GM21619 (cell line): ENCODE measurements around the gene CORO2B.
"Not testable (repeated sequence)": the region's sequence is repeated elsewhere in the genome, so short reads cannot be mapped to it uniquely, and the experiment has no call there.

Source experiments
- ATAC-seq: cut with Tn5 transposase; IDR thresholded peaks from one replicate; pipeline ENCODE4 v1.9.1; 2021; ENCODE audit not compliant: unreplicated experiment

CORO2B gene

DNA sequence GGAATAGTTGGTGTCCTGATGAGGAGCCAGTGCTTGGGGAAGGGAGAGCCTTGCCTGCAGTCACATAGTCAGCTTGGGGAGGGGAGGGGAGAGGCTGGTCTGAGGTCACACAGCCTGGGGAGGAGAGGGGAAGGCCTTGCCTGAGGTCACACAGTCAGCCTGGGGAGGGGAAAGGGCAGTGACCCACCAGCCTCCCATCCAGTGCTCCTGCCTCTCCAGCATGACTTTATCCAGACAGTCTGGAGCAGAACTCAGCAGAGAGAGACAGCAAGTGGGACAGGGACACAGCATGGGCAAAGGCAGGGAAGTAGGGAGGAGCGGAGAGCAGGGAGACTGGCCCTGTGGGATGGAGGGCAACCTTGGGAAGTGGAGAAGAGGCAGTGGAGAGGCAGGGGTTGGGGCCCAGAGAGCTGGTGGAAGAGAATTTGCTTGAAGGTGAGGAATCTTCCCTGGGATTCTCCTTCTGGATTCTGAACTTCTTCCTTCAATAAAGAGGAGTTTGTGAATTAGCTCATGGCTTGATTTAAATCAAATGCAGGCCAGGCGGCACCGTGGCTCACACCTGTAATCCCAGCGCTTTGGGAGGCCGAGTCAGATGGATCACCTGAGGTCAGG, 64.5 kb downstream of the CORO2B start:
- ATAC-seq: no peak

GRCh38 chr15:68644083-68644904, 65.5 kb downstream of the CORO2B start:
- no peak for ATAC-seq

GRCh38 chr15:68644996-68645395, 66.2 kb downstream of the CORO2B start:
- ATAC-seq: no peak

- no peak for ATAC-seq
These were observed 67.4 kb downstream of the CORO2B start for GRCh38 chr15:68646156-68646555.

GRCh38 chr15:68646696-68647095, 67.9 kb downstream of the CORO2B start:
- ATAC-seq: no peak

- ATAC-seq: not testable (repeated sequence)
These were observed 68.6 kb downstream of the CORO2B start for GRCh38 chr15:68647361-68647760.

DNA sequence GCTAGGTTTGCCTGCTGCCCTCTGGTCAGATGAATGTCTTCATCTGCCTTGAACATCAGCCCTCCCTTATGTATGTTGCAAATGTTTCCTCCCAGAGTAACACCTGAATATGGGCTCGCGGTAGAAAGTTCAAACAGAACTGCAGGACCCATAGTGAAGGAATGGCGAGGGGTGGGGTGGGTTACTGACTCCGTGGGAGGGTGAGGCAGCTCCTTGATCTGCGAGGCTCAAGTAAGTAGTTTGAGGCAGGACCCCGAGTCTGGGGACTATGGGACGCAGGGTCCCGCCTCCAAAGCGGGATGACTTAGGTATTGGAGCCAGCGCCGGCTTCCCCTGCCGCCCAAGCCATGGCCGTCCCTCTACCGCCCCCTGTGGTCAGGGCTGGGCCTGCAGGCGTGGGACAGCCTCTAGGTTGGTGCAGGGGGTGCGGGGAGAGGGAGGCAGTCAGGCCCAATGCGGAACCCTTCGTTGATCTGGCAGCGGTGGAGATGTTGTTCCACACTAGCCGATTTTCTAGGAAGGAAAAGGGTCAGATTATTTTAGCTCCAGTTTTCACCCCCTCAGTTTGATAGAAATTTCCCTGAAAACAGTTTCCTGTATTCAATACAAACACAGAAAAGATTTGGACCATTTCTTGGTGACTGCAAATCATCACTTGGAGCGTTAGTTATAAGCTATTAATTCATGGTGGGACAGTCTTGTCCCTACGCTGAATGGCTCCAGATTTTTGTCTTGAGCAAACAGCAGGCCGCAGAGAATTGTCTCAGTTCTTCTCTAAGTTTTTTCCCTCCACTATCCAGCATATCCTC, 72.3 kb downstream of the CORO2B start:
- no peak for ATAC-seq

DNA sequence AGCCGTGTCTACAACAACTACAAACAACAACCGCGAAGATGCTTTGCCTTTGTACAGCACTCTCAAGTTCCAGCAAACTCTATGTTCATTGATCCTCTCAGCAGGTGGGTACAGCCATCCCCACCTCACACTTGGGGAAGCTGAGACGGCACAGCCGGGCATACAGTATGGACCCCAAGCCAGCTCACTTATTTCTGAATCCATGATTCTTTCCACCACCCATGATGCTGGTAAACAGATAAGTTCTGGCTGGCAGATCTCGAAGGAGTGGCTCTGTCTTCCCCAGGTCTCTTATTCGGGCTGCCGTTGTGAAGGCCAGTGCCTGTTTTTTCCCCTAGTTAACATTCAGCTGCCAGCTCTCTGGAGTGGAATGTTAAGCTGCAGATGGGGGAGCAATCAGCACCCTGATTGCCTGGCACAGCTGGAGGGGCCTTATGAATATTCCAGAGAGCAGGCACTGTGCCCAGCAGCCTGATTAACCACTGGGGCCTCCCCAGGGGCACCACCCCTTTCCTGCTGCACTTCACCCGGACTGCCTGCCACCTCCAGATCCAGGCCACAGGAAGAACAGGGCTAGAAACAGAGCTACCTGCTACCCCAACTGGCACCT, 73.2 kb downstream of the CORO2B start:
- ATAC-seq: no peak

GRCh38 chr15:68653031-68653635, 74.3 kb downstream of the CORO2B start:
- no peak for ATAC-seq

- no peak for ATAC-seq
These were observed 75.0 kb downstream of the CORO2B start for GRCh38 chr15:68653801-68654200.

DNA sequence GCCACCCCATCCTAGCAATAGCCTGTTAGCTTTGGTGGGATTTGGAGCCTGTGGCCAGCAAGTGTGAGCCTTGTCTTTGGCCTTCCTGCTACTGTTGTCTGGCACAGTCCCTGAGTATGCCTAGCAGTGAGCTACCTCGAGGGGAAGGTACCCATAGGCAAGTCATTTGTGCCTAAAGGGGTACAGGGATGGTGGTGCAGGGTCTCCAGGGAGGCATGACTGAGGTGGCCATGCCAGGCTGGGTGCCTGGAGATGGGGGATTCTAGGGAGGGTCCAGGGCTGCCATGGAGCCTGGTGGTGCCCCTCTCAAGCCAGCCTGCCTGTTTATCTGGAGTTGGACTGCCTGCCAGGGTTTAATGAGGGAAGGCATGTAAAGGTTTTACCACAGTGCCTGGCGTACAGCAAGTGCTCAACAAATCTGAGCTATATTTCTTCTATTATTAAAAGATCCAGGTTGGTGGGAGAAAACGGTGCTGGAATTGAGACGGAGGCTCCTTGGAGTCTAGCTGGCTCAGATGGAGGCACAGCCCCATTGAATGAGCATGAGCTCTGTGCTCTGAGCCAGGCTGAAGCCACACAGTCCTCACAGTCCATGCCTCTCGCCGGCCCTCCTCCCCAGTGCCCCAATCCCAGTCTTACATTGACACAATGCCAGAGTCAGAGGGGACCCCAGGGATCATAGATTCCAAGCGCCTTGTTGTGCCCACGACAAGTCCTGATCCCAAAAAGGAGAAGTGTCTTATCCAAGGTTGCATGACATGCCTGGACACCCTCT, 76.2 kb downstream of the CORO2B start:
- ATAC-seq: no peak

- no peak for ATAC-seq
These were observed 77.1 kb downstream of the CORO2B start for GRCh38 chr15:68655686-68656437.

- ATAC-seq: no peak
These were observed 77.6 kb downstream of the CORO2B start for GRCh38 chr15:68656438-68656739.

DNA sequence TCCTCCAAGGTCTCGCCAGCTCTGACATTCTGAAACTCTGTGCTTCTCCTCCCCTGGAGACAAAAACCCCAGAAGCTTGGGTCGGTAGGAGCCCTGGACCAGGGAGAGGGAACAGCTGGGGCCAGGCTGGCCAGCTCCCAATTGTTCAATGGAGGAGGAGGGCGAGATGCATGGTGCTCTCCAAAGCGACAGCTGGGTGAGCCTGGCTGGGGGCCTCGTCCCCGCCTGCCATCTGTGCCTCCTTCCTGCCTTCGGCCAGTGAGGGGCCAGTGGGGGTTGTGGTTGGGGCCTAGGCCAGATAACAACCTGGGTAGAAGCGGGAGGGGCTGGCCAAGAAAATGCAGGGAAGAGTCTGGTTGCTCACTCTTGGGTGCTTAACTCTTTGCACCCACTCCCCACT, 79.4 kb downstream of the CORO2B start:
- no peak for ATAC-seq

GRCh38 chr15:68658641-68659358, 80.0 kb downstream of the CORO2B start:
- no peak for ATAC-seq

DNA sequence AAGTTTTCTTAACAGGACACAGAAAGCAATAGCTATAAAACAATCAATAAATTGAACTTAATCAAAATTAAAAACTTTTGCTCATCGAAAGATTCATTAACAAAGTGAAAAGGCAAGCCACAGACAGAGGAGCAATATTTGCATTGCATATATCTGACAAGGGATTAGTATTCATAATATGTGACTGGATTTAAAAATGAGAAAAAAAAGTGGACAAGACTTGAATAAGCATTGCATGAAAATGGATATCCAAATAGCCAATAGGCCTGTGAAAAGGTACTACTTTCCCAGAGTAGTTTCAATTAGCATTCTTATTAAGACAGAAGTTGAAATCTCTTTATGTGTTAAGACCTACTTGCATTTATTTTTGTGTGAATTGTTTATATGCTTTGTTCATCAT, 84.7 kb downstream of the CORO2B start:
- no peak for ATAC-seq

GRCh38 chr15:68666120-68666811, 87.5 kb downstream of the CORO2B start:
- ATAC-seq: no peak

GRCh38 chr15:68666812-68667450, 88.1 kb downstream of the CORO2B start:
- ATAC-seq: no peak
